Measurements from ENCODE around the gene AGBL5.
"Not testable (repeated sequence)": the region's sequence is repeated elsewhere in the genome, so short reads cannot be mapped to it uniquely, and the experiment has no call there.

The AGBL5 gene

DNA sequence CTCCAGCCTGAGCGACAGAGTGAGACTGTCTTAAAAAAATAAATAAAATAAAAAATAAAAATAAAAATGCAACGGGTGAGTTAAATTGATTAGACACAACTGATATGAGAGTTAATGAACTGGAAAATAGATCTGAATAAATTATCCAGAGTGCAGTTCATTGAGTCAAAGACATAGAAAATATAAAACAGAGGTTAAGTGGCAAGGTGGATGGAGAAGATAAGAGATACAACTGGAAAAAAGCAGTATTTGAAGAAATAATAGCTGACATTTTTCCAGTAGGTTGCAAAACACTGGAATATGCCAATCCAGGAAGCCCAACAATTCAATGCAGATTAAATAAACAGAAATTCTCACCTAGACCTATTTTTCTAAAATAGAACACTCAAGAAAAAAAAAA lies 56.8 kb downstream of the AGBL5 start:
- DNase-seq (ENCODE audit: low spot score): no peak
- in situ Hi-C loops (cut with MboI; ENCODE audit: low sequenced_read_pairs, unreplicated experiment): loop anchor here (10.0 kb wide), 1 partner anchor 177 kb away; the partner anchor contains the start of gene TRIM54
- TF ChIP-seq, protein P1, sequence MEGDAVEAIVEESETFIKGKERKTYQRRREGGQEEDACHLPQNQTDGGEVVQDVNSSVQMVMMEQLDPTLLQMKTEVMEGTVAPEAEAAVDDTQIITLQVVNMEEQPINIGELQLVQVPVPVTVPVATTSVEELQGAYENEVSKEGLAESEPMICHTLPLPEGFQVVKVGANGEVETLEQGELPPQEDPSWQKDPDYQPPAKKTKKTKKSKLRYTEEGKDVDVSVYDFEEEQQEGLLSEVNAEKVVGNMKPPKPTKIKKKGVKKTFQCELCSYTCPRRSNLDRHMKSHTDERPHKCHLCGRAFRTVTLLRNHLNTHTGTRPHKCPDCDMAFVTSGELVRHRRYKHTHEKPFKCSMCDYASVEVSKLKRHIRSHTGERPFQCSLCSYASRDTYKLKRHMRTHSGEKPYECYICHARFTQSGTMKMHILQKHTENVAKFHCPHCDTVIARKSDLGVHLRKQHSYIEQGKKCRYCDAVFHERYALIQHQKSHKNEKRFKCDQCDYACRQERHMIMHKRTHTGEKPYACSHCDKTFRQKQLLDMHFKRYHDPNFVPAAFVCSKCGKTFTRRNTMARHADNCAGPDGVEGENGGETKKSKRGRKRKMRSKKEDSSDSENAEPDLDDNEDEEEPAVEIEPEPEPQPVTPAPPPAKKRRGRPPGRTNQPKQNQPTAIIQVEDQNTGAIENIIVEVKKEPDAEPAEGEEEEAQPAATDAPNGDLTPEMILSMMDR (IDR thresholded peaks at IDR 0.05; ENCODE audit: borderline replicate concordance, control extremely low read depth, extremely low read depth, insufficient read depth, missing control alignments): no peak

DNA sequence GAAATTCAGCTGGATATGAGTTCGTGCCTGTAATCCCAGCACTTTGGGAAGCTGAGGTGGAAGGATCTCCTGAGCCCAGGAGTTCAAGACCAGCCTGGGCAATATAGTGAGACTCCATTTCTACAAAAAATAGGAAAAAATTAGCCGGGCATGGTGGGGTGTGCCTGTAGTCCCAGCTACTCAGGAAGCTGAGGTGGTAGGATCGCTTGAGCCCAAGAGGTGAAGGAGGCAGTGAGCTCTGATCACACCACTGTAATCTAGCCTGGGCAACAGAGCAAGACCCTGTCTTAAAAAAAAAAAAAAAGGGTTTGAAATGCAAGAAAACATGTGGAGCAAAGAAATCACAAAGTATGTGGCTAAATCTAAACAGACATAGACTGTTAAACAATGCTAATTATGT lies 57.6 kb downstream of the AGBL5 start:
- DNase-seq (ENCODE audit: low spot score): no peak
- in situ Hi-C loops (cut with MboI; ENCODE audit: low sequenced_read_pairs, unreplicated experiment): loop anchor here (10.0 kb wide), 1 partner anchor 176 kb away; the partner anchor contains the start of gene TRIM54
- TF ChIP-seq, protein P1 (IDR thresholded peaks at IDR 0.05; ENCODE audit: borderline replicate concordance, control extremely low read depth, extremely low read depth, insufficient read depth, missing control alignments): no peak

DNA sequence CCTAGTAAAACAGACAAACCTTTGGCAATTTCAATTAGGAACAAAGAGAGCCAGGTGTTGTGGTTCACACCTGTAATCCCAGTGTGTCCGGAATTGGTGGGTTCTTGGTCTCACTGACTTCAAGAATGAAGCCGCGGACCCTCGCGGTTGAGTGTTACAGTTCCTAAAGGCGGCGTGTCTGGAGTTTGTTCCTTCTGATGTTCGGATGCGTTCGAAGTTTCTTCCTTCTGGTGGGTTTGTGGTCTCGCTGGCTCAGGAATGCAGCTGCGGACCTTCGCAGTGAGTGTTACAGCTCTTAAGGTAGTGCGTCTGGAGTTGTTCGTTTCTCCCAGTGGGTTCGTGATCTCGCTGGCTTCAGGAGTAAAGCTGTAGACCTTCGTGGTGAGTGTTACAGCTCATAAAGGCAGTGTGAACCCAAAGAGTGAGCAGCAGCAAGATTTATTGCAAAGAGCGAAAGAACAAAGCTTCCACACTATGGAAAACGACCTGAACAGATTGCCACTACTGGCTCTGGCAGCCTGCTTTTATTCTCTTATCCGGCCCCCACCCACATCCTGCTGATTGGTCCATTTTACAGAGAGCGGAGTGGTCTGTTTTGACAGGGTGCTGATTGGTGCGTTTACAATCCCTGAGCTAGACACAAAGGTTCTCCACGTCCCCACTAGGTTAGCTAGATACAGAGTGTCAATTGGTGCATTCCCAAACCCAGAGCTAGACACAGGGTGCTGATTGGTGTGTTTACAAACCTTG lies 59.3 kb downstream of the AGBL5 start:
- in situ Hi-C loops (cut with MboI; ENCODE audit: low sequenced_read_pairs, unreplicated experiment); DNase-seq (ENCODE audit: low spot score): not testable (repeated sequence)

DNA sequence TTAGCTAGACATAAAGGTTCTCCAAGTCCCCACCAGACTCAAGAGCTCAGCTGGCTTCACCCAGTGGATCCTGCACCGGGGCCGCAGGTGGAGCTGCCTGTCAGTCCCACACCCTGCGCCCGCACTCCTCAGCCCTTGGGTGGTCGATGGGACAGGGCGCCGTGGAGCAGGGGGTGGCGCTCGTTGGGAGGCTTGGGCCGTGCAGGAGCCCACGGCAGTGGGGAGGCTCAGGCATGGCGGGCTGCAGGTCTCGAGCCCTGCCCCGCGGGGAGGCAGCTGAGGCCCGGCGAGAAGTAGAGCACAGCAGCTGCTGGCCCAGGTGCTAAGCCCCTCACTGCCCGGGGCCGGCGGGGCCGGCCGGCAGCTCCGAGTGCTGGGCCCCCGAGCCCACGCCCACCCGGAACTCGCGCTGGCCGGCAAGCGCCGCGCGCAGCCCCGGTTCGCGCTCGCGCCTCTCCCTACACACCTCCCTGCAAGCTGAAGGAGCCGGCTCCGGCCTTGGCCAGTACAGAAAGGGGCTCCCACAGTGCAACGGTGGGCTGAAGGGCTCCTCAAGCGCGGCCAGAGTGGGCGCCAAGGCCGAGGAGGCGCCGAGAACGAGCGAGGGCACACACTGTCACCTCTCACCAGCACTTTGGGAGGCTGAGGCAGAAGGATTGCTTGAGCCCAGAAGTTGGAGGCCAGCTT lies 60.1 kb downstream of the AGBL5 start:
- in situ Hi-C loops (cut with MboI; ENCODE audit: low sequenced_read_pairs, unreplicated experiment): not testable (repeated sequence)

DNA sequence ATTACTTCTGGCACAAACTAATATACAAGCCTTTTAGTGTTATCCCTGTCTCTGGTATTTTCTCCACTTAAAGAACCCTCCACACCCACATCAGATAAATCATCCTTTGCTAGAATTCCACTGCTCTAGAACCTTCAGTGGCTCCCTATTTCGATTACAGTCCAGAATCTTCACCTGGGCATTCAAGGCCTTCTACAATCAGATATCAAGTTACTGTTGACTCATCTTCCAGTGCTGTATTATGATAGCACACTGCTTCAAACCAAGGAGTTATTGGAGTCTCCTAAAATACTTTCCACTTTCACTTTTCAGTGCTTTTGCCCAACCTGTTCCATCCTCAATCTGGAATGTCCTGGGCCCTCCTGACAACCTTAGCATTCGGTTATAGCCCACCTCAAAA lies 64.1 kb downstream of the AGBL5 start:
- in situ Hi-C loops (cut with MboI; ENCODE audit: low sequenced_read_pairs, unreplicated experiment): no loop called here
- no peak for DNase-seq (ENCODE audit: low spot score)
- TF ChIP-seq, protein P1 (IDR thresholded peaks at IDR 0.05; ENCODE audit: borderline replicate concordance, control extremely low read depth, extremely low read depth, insufficient read depth, missing control alignments): no peak

More for the DNA sequence above, 60.1 kb downstream of the AGBL5 start:
- not testable (repeated sequence) for DNase-seq (ENCODE audit: low spot score)

DNA sequence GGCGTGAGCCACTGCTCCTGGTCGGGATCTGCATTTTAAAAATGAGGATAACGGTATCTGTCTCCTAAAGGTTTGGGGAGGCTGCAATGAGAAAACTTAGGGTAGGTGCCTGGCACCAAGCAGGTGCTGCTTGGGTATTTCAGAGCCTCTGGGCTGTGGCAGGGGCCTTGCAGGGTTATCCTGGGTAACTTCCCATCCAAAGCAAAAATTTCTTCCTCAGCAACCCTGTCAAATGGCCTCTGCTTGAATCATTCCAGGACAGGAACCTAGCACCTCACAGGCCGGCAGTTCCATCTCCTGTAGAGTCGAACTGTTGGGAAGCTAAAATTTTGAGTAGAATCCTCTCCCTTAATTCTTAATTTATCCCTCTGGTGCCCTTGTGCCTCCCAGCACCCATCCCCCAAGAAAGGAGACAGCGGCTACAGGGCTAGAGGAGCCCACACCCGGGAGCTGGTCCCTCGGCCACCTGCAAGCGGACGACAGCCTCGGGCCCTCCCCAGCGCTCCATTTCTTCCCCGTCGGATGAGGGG lies 66.6 kb downstream of the AGBL5 start:
- in situ Hi-C loops (cut with MboI; ENCODE audit: low sequenced_read_pairs, unreplicated experiment): no loop called here
- no peak for DNase-seq (ENCODE audit: low spot score)

DNA sequence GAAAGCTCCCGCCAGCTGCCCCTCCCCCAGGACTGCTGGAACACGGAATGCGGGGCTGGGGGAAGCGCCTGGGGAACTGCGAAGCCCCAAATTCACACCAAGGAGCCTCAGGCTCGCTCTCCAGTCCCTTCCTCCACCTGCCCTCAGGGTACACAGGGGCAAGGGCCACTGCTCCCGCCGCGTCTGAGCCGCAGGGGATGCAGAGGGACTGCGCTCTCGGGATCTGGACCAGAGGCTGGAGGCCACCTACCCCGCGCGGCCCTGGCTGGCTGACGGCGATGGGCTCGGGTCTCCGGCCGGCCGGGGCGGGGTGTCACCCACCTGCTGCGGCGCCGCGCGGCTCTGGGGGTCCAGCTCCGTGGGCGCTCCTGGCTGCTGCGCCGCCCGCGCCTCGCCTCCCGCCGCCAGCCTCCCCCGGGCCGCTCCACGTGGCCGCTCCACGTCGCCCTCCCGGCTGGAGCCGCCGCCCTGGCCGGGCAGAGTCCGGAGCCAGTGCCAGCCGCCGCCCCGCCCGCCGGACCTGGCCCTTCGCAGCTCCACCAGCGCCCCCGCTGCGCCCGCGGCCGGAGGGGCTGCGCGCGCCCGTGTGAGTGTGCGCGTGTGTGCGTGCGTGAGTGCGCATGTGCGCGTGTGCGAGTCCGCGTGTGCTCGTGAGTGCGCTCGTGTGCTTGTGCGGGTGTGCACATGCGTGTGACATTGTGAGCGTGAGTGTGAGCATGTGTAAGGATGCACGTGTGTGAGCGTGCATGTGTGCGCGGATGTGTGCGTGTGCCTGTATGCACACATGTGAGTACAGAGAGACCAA lies 67.3 kb downstream of the AGBL5 start, which contains the start of gene CGREF1:
Gene CGREF1, minus strand, starts transcription at position 604 of the 805 bp plus-strand sequence. CDS start 14,762 bp downstream, outside the sequence.
- TF ChIP-seq, protein P1 (IDR thresholded peaks at IDR 0.05; ENCODE audit: borderline replicate concordance, control extremely low read depth, extremely low read depth, insufficient read depth, missing control alignments): no peak
- in situ Hi-C loops (cut with MboI; ENCODE audit: low sequenced_read_pairs, unreplicated experiment): no loop called here
- peak; percentile 60 for DNase-seq (ENCODE audit: low spot score)

More for the DNA sequence above, 66.6 kb downstream of the AGBL5 start:
- TF ChIP-seq, protein P1 (IDR thresholded peaks at IDR 0.05; ENCODE audit: borderline replicate concordance, control extremely low read depth, extremely low read depth, insufficient read depth, missing control alignments): no peak

DNA sequence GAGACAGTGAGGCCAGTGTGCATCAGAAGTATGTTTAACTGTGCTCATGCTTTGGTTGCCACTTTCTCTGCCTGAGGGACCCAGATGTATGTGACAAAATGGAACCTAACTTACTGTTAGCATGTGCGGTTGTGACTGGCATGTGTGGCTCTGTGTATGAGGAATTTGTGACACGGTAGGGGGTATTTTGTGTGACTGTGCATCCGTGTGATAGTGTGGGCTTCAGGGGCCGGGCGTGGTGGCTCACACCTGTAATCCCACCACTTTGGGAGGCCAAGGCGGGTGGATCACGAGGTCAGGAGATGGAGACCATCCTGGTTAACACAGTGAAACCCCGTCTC lies 67.8 kb downstream of the AGBL5 start:
- in situ Hi-C loops (cut with MboI; ENCODE audit: low sequenced_read_pairs, unreplicated experiment); DNase-seq (ENCODE audit: low spot score): not testable (repeated sequence)
